Tibial nerve (tissue), 4 donors: Measurements from ENCODE around the gene KIF17. TPM values are rescaled to one million over a fixed set of nuclear protein-coding genes. Genes with fewer than 3 reads are reported as not detected.

Source experiments
- DNase-seq, 2 donors: peaks; one replicate each; pipeline ENCODE4 v3.0.0-alpha.2; 2019; ENCODE audit warnings: low spot score in 2 of 2
- H3K27ac ChIP-seq, 4 donors: fragments of 200-600 bp; sonication (generic) in 3 of 4; one replicate each; pipeline ENCODE4 v1.5.1; 2017 to 2019; ENCODE audit warnings: mild to moderate bottlenecking in 1 of 4
- H3K27me3 ChIP-seq, 2 donors: fragments of 200-600 bp; sonication (generic) in 1 of 2; one replicate each; pipeline versions ENCODE4 v1.5.1 to v1.6.0; 2017 to 2019
- H3K36me3 ChIP-seq, 3 donors: fragments of 200-600 bp; sonication (generic); one replicate each; pipeline ENCODE4 v1.5.1; 2018 to 2019
- H3K4me1 ChIP-seq, 4 donors: fragments of 200-600 bp; sonication (generic) in 3 of 4; one replicate each; pipeline ENCODE4 v1.5.1; 2017 to 2019
- H3K4me3 ChIP-seq, 4 donors: fragments of 200-600 bp; sonication (generic) in 3 of 4; one replicate each; pipeline ENCODE4 v1.5.1; 2017 to 2019; ENCODE audit warnings: mild to moderate bottlenecking in 1 of 4, moderate library complexity in 1 of 4
- H3K9me3 ChIP-seq, 4 donors: fragments of 200-600 bp; sonication (generic) in 3 of 4; one replicate each; pipeline ENCODE4 v1.5.1; 2017 to 2019
- CTCF ChIP-seq, 5 experiments: fragments of 200-600 bp in 3 of 5; fragments of 450-650 bp in 2 of 5; sonication (generic) in 3 of 5; IDR thresholded peaks; one replicate each; pipeline ENCODE4 v1.5.1; 2016 to 2019; ENCODE audit warnings: antibody characterized with exemption in 5 of 5, mild to moderate bottlenecking in 3 of 5, moderate library complexity in 2 of 5
- EP300 ChIP-seq, 2 donors: sonication (generic); formaldehyde crosslinking; IDR thresholded peaks; one replicate each; pipeline ENCODE4 v1.6.1; 2017; ENCODE audit warnings: antibody characterized with exemption in 2 of 2, mild to moderate bottlenecking in 1 of 2
- POLR2A ChIP-seq, 2 donors: fragments of 450-650 bp; IDR thresholded peaks; one replicate each; pipeline ENCODE4 v1.6.1; 2017; ENCODE audit warnings: antibody characterized with exemption in 2 of 2, mild to moderate bottlenecking in 2 of 2, moderate library complexity in 2 of 2
- WGBS, 2 donors: methylation state at CpG; one replicate each; pipeline ENCODE4 v1.1.5; 2018; 5-methylcytosine and 5-hydroxymethylcytosine counted together
- total RNA-seq, 4 donors: library from RNA; depleted of rRNA; stranded (reverse); fragments of >200 nt; gene quantifications; one replicate each; pipeline ENCODE4 v1.1.0, GENCODE V29; 2016

The KIF17 gene
- total RNA-seq, 4 donors from 2014 or later, result 0.59 to 4.2 (median 3.3) TPM

GRCh38 chr1:20723537-20724363 is 5.9 kb upstream of the KIF17 start:
- H3K36me3 ChIP-seq, result no peaks in the 10 kb centered on the region
- no peak for TF ChIP-seq EP300 (IDR thresholded peaks at IDR 0.05)
- no peak for TF ChIP-seq POLR2A (IDR thresholded peaks at IDR 0.05)
- TF ChIP-seq CTCF (IDR thresholded peaks at IDR 0.05), result no peak
- H3K4me3 ChIP-seq, result no peak overlapping the region
- DNase-seq, result peak in 1 of 2 donors; percentile 7
- no peak overlapping the region for H3K27ac ChIP-seq
- peaks cover 0 to 9% of the 10 kb centered on the region in 2 donors for H3K27me3 ChIP-seq
- 92 to 93% methylated on average over 21 to 33 of the region's 35 CpGs for WGBS, 2 donors
- no peaks in the 10 kb centered on the region for H3K9me3 ChIP-seq
- H3K4me1 ChIP-seq, result no peaks in the 10 kb centered on the region

- TF ChIP-seq EP300 (IDR thresholded peaks at IDR 0.05) (no peak), CTCF (IDR thresholded peaks at IDR 0.05) (no peak), POLR2A (IDR thresholded peaks at IDR 0.05) (no peak)
- peaks cover 0 to 3% of the 10 kb centered on the region in 2 donors for H3K27me3 ChIP-seq
- H3K4me1 ChIP-seq, result peaks cover 0 to 2% (median 0%) of the 10 kb centered on the region in 4 donors
- no peak overlapping the region for H3K4me3 ChIP-seq
- DNase-seq, result no peak
- H3K9me3 ChIP-seq, result no peaks in the 10 kb centered on the region
- H3K27ac ChIP-seq, result no peak overlapping the region
- WGBS, 2 donors, result 70 to 79% methylated on average over 4 of the region's 4 CpGs
- H3K36me3 ChIP-seq, result no peaks in the 10 kb centered on the region
Measured at GRCh38 chr1:20723159-20723536, 5.3 kb upstream of the KIF17 start.

- H3K9me3 ChIP-seq, result no peaks in the 10 kb centered on the region
- DNase-seq, result peak in 1 of 2 donors; percentile 6
- H3K27me3 ChIP-seq, result peaks cover 0 to 11% of the 10 kb centered on the region in 2 donors
- WGBS, 2 donors, result 90 to 91% methylated on average over 29 of the region's 29 CpGs
- TF ChIP-seq CTCF (IDR thresholded peaks at IDR 0.05) (no peak), EP300 (IDR thresholded peaks at IDR 0.05) (no peak), POLR2A (IDR thresholded peaks at IDR 0.05) (no peak)
- H3K4me3 ChIP-seq, result no peak overlapping the region
- no peak overlapping the region for H3K27ac ChIP-seq
- H3K36me3 ChIP-seq, result no peaks in the 10 kb centered on the region
- H3K4me1 ChIP-seq, result peaks cover 0 to 11% (median 4%) of the 10 kb centered on the region in 4 donors
Measured at GRCh38 chr1:20721117-20722061, 3.6 kb upstream of the KIF17 start.

GRCh38 chr1:20720631-20721091 is 2.9 kb upstream of the KIF17 start:
- WGBS, 2 donors, result 71 to 85% methylated on average over 8 to 10 of the region's 12 CpGs
- TF ChIP-seq POLR2A (IDR thresholded peaks at IDR 0.05) (no peak), EP300 (IDR thresholded peaks at IDR 0.05) (no peak), CTCF (IDR thresholded peaks at IDR 0.05) (no peak)
- no peak overlapping the region for H3K27ac ChIP-seq

More at GRCh38 chr1:20720631-20721091, 2.9 kb upstream of the KIF17 start:
- H3K4me1 ChIP-seq, result peaks cover 0 to 11% (median 4%) of the 10 kb centered on the region in 4 donors
- no peak for DNase-seq
- H3K9me3 ChIP-seq, result no peaks in the 10 kb centered on the region
- peaks cover 0 to 19% of the 10 kb centered on the region in 2 donors for H3K27me3 ChIP-seq
- H3K36me3 ChIP-seq, result no peaks in the 10 kb centered on the region
- no peak overlapping the region for H3K4me3 ChIP-seq
